ENCODE results near the gene RBBP5.

The RBBP5 gene

GRCh38 chr1:205133287-205133686 is 11.5 kb upstream of the RBBP5 start:
- no peak for DNase-seq (ENCODE audit: low spot score)

- DNase-seq (ENCODE audit: low spot score) = no peak
Measured at GRCh38 chr1:205129447-205130029, 7.8 kb upstream of the RBBP5 start.

- DNase-seq (ENCODE audit: low spot score) = no peak
Measured at GRCh38 chr1:205128050-205128449, 6.3 kb upstream of the RBBP5 start.

GRCh38 chr1:205127646-205128045 is 5.9 kb upstream of the RBBP5 start:
- no peak for DNase-seq (ENCODE audit: low spot score)

GRCh38 chr1:205124726-205125125 is 2.9 kb upstream of the RBBP5 start:
- DNase-seq (ENCODE audit: low spot score) = peak; percentile 50

- no peak for DNase-seq (ENCODE audit: low spot score)
Measured at GRCh38 chr1:205122489-205122882, 708 bp upstream of the RBBP5 start.

- no peak for DNase-seq (ENCODE audit: low spot score)
Measured at GRCh38 chr1:205118752-205119151, 3.0 kb downstream of the RBBP5 start.

- DNase-seq (ENCODE audit: low spot score) = peak; percentile 14
Measured at GRCh38 chr1:205111354-205111753, 10.4 kb downstream of the RBBP5 start.

- no peak for DNase-seq (ENCODE audit: low spot score)
Measured at GRCh38 chr1:205109711-205110110, 12.1 kb downstream of the RBBP5 start.

GRCh38 chr1:205109269-205109668 is 12.5 kb downstream of the RBBP5 start:
- DNase-seq (ENCODE audit: low spot score) = no peak

GRCh38 chr1:205108464-205108863 is 13.3 kb downstream of the RBBP5 start:
- DNase-seq (ENCODE audit: low spot score) = no peak

GRCh38 chr1:205107327-205107726 is 14.5 kb downstream of the RBBP5 start:
- DNase-seq (ENCODE audit: low spot score) = no peak

GRCh38 chr1:205102404-205102803 is 19.4 kb downstream of the RBBP5 start:
- no peak for DNase-seq (ENCODE audit: low spot score)

- no peak for DNase-seq (ENCODE audit: low spot score)
Measured at GRCh38 chr1:205098242-205098641, 23.5 kb downstream of the RBBP5 start.

- no peak for DNase-seq (ENCODE audit: low spot score)
Measured at GRCh38 chr1:205095422-205095821, 26.4 kb downstream of the RBBP5 start.

GRCh38 chr1:205091043-205091740 is 30.6 kb downstream of the RBBP5 start:
- DNase-seq (ENCODE audit: low spot score) = no peak

- DNase-seq (ENCODE audit: low spot score) = no peak
Measured at GRCh38 chr1:205088341-205088740, 33.4 kb downstream of the RBBP5 start.

- no peak for DNase-seq (ENCODE audit: low spot score)
Measured at GRCh38 chr1:205084360-205084759, 37.4 kb downstream of the RBBP5 start, which contains the start of gene TMEM81. Gene TMEM81, minus strand, starts transcription at chr1:205084460. Its CDS starts 140 bp downstream, at chr1:205084320.

GRCh38 chr1:205082431-205082830 is 39.3 kb downstream of the RBBP5 start:
- no peak for DNase-seq (ENCODE audit: low spot score)

GRCh38 chr1:205077934-205078311 is 43.9 kb downstream of the RBBP5 start:
- DNase-seq (ENCODE audit: low spot score) = no peak

GRCh38 chr1:205077158-205077933 is 44.4 kb downstream of the RBBP5 start:
- no peak for DNase-seq (ENCODE audit: low spot score)

- DNase-seq (ENCODE audit: low spot score) = no peak
Measured at GRCh38 chr1:205076245-205076761, 45.5 kb downstream of the RBBP5 start.

GRCh38 chr1:205075642-205076155 is 46.1 kb downstream of the RBBP5 start:
- no peak for DNase-seq (ENCODE audit: low spot score)

Data from germinal center (tissue), 1 donor.